Posterior cingulate gyrus (tissue), 11 donors: ENCODE results near the gene RNF130.
A peak's percentile ranks its signal among the peaks of the same experiment; 100 is the strongest.
"Not testable (repeated sequence)": the region's sequence is repeated elsewhere in the genome, so short reads cannot be mapped to it uniquely, and the experiment has no call there.

Experiments
- DNase-seq, 10 donors: peaks; one replicate each; pipeline versions ENCODE4 v3.0.0 to v3.0.0-alpha.2; 2020 to 2021; ENCODE audit warnings: mixed read lengths in 3 of 10
- intact Hi-C: fragments of 100-400 bp; cut with DNase I; formaldehyde crosslinking; loops from one replicate; pipeline ENCODE4 v1.15.1; 2023

RNF130 gene

DNA sequence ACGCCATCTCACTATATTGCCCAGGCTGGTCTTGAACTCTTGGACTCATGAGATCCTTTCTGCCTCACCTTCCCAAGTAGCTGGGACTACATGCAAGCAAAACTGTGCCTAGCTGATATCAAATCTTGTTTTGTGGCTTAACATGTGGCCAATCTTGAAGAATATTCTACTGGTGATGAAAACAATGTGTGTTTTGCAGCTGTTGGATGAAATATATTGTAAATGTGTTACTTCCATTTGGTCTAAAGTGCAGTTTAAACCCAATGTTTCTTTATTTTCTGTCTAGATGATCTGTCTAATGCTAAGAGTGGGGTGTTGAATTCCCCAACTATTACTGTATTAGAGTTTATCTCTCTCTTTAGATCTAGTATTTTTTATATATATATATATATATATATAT, 73.1 kb downstream of the RNF130 start:
- no peak for DNase-seq
- intact Hi-C loops = no loop called here

DNA sequence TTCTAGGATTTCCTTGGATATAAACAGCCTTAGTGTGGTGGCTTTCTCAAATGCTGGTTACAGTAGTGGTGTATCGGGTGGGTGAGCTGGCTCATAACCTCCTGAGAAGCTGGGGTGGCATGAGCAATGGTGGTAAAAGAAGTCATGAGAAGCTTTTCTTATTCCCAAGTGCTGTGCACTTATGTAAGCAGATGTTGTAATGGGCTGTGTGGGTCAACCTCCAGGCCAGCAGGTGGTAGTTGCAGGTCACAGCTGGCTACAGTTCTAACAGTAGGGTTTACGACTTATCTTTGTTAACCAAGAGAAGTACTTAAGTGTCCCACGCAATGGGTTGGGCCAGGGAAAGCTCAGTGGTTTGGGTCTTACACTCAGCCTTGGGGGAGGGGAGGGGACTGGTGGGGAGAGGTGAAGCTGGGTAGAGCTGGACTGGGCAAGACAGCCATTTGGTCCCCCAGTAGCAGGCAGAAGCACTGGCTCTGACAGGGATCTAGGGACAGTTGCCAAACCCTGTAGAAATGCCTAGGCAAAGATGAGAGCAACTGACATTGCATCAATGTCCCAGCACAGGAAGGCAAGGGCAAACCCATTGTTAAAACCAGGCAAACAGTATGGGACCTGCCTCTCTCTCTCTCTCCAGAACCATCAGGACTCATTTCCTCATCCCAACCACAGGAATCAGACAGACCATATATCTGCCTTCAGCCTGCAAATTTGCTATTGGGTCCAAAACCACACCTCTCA, 76.8 kb downstream of the RNF130 start:
- intact Hi-C loops = no loop called here
- no peak for DNase-seq

DNA sequence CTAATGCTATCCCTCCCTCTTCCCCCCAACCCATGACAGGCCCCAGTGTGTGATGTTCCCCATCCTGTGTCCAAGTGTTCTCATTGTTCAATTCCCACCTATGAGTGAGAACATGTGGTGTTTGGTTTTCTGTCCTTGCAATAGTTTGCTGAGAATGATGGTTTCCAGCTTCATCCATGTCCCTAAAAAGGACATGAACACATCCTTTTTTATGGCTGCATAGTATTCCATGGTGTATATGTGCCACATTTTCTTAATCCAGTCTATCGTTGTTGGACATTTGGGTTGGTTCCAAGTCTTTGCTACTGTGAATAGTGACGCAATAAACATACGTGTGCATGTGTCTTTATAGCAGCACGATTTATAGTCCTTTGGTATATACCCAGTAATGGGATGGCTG, 78.7 kb downstream of the RNF130 start:
- DNase-seq, intact Hi-C loops: not testable (repeated sequence)

DNA sequence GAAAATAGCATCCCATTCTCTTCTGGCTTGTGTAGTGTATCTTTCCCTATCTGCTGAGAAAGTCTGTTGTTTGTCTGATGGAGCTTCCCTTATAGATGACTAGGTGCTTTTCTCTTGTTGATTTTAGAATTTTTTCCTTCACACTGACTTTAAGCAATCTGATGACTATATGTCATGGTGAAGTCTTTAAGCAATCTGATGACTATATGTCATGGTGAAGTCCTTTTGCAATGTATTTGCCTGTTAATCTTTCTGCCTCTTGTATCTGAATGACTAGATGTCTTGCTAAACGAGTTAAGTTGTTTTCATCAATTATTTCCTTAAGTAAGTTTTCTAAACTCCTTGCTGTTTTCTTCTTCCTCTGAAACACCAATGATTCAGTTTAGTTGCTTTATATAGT, 80.5 kb downstream of the RNF130 start:
- intact Hi-C loops = no loop called here
- DNase-seq = no peak

DNA sequence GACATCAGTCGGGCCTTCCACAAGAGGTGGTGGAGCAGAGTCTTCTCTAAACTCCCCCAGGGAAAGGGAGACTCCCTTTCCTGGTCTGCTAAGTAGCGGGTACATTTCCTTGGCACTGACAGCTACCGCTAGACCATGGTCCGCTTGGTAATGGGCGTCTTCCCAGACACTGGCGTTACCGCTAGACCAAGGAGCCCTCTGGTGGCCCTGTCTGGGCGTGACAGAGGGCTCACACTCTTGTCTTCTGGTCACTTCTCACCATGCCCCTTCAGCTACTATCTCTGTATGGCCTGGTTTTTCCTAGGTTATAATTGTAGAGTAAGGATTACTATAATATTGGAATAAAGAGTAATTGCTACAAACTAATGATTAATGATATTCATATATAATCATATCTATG, 81.0 kb downstream of the RNF130 start:
- intact Hi-C loops, DNase-seq: not testable (repeated sequence)

DNA sequence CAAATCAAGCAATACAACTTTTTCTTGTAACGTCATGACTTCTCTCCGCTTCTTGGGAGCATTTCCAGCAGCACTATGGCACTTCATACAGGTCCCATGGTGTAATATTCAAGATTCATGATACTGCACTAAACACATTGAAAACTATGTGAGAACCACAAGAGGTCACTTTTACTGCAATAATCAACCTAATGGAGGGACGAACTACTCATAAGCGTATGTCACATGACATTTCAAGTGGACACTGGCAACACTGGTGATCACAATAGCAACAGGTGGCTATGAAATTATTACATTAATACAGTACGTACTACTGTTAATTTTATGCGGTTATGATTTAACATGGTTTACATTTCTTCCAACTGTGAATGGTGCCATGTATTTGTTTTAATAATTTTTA, 85.2 kb downstream of the RNF130 start:
- DNase-seq = no peak
- intact Hi-C loops = loop anchor here (1.0 kb wide), 1 partner anchor 104 kb away; no protein-coding TSS in a partner anchor

DNA sequence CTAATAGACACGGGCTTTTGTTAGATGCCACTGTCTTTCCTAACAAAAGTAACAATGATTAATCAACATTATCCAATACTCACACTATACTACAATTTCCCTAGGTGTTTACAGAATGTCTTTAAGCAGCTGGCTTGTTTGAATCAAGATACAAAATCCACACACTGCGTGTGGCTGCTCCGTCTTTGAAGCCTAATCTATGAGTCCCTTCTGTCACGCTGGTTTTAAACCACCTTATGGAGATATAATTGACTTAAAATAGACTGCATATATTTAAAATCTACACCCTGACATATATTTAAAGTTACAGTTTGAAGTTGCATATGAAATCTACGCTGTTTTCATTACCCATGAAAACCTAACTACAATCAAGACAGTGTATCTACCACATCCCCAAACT, 89.9 kb downstream of the RNF130 start:
- intact Hi-C loops = no loop called here
- no peak for DNase-seq

DNA sequence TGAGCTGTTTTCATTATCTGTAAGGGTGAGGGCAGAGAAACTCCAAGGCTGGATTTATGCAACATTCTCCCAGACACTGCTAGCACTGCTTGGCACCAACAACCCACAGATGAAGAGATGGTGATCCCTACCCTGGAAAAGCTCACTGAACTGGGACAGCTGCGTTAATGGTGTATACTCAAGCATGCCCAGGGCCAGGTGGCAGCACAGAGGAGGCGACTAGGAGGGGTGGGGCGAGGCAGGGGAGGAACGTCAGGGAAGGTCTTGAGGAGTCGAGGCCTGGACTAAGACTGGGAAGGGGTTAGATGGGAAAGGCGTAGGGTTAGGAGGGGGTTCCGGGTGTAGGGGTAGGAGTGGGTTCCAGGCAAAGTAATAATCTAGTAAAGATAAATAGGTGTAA, 90.8 kb downstream of the RNF130 start:
- intact Hi-C loops = no loop called here
- no peak for DNase-seq

DNA sequence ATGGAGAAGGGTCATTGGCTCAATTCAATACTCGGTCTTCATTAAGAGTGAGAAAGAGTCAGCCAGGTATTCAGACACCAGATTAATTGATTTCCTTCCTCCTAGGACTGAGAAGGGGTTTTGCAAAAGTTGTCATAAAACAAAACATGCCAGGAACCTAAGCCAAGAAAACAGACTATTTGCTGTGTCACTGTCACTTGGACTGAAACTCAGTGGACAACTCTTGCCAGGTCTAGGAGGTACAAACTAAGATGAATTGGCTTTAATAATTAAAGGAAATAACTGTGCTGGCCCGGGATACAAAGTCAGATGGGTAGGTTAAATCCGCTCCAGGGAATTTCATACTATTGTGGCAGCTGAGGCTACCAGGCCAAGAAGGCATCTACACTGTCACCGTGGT, 92.8 kb downstream of the RNF130 start:
- intact Hi-C loops = no loop called here
- DNase-seq = no peak

DNA sequence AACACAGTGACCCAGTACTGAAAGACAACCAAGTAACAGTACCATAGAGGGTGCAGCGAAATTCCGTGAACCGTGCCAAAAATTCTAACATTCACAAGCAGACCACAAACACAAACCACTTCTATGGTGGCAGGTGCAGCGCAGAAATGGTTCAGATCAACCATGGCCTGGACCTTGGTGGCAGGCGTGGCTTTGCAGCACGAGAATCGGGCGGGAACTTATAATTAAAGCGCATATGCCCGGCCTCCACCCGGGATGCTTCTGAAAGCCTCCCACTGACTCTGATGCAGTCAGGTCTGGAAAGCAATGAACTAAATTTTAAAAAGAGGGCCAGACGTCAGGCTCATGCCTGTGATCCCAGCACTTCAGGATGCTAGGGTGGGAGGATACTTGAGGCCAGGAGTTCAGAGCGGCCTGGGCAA, 95.8 kb downstream of the RNF130 start:
- no peak for DNase-seq
- intact Hi-C loops = no loop called here

DNA sequence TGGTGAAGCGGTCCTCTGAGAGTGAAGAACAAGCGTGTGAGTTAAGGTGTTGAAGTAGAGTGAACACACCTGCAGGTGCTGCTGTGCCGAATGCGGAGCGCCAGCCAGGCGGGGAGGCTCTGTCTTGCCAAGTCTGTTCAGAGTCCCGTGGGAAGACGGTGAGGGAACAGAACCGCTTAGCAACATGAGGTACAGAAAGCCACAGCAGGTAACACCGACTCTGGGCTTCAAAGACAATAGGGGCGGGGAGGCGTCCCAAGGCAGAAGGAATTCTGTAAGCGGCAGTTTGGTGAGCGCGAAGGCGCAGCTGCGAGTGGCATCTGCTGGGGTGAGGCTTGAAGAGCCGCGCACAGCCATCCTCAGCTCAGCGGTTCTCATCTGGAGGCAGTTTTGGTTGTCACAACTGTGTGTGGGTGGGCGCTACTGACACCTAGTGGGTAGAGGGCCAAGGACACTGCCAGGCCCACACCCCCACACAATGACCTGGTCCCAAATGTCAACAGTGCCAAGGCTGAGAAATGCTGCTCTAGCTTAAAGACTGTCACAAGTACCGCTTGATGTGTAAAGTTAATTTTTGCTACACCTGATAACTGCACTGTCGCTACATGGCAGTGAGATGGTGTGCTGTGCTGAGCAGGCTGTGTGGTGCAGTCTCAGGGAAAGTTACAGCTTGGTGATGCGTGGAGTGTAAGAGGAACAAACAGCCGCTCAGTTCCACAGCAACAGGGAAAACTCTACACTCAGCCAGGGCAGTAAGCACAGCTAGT, 96.4 kb downstream of the RNF130 start:
- intact Hi-C loops = no loop called here
- DNase-seq = peak; percentile 38 to 94 (median 59)

DNA sequence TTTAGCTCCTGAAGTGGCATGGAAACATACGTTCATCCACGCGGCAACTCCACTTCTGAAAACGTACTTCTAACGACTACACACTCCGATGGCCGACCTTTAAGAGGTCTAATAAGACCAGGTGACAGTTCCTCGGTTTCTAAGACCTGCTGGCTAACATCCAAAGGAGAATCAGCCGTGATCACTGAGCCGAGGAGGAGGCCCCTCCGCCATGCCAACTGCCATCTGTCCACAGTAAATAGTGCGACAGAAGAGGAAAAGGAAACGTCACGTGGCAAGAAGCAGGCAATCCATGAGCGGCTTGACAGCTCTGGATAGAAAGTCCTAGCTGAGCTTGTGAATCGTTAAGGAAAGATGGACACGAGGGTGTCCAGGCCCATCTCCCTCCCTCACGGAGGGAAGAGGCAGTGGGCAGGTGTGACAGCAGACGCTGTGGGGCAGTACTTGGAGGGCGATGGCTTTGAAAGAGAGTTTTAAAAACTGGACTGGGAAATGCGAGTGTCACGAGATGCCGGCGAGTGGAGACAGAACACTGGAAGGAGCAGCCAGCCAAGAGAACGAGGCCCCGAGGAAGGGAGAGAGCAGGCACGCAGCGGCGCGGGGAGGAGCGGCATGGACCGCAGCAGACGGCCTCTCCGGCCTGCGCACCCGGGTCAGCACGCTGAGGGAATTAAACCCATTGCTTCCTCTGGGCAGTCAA, 97.2 kb downstream of the RNF130 start:
- DNase-seq = no peak
- intact Hi-C loops = no loop called here

DNA sequence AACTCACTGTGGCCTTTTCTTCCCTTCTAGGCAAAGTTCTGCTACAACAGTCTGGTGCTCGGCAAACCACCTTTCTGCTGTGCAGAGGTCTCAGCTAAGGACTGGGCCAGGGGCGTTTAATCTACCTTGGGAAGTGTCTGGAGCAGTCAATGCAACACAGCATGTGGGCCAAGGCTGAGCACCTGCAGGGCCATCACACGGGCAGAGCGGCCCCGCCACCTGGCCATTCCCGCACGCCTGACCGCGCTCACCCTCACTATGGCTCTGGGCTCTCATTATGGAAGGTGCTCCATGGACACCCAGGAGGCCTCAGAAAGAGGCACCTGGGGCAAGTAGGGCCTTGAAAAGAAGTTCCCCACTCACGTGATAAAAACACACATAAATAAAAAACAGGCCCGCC, 98.2 kb downstream of the RNF130 start:
- intact Hi-C loops = no loop called here
- DNase-seq = no peak

DNA sequence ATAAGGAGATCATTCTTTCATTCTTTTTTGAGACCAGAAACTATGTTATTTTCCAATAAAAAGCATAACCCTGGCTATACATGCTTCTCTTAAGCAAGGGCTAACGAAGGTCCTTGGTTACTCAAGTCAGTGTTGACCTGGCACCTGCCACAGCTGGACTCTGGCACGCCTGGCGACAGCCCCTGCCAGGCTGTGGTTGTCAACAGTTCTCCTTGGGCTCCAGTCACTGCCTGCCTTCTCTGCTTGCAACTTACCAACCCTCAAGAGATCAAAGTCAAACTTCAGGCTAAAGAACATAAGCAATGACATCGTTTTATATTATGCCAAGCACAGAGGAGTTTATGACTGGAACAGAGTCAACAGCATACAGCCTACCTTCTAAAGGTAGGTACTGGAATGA, 102.4 kb downstream of the RNF130 start:
- intact Hi-C loops = no loop called here
- DNase-seq = no peak

DNA sequence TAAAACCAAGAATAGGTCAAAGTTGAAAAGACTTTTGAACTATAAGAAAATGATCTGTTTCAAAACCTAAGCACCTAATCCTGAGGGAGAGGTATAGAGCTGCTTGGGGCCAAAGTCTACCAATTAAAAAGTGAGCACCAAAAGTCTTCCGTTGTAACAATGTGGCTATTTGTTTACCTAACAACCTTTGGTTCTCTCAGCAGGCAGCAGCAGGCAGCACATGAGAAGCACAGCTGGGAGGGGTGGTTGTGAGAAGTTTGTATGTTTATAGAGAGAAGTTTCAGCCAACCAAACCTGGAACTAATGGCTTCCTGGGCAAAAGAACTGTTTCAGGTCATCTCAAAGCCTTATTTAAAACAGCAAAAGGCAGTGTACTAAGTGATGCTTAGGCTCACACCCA, 104.1 kb downstream of the RNF130 start:
- DNase-seq = no peak
- intact Hi-C loops = no loop called here

DNA sequence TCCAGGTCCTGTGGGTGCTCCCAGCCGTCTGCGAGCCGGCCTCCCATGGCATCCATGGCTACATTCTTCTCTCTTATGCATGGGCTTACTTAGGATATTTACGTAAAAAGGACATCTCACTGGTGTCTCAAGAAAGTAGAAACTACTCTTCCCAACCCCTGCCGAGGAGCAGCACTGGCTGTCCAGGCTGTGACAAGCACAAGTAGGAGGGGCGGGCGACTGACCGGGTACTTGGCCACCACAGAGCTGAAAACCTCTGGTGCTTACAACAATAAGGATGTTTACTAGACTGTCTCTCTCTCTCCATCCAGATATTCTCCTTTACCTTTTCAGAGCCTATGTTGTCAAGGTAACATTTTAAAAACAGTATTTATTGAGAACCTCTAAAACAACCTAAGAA, 107.5 kb downstream of the RNF130 start:
- peak in 5 of 10 donors; percentile 34 to 88 (median 44) for DNase-seq

DNA sequence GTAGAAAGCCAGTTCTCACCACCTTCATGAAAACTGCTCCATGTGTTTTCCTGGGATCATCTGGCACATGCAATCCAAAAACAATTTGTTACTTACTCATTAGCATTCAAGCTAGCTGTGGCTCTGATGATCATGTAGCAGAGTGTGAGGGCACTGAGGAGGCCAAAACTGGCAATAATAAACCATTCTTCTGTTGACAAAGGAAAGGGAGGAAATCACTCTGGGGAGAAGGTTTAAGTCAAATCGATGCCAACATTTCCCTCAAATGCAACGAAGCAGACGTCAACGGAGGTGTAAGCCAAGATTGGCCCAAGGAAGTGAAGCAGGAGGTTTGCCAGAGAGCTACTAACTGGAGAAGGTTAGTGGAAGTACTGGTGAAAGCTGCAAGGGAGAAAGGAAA, 108.2 kb downstream of the RNF130 start:
- DNase-seq = no peak
- intact Hi-C loops = no loop called here

More for the DNA sequence above, 107.5 kb downstream of the RNF130 start:
- intact Hi-C loops = no loop called here

DNA sequence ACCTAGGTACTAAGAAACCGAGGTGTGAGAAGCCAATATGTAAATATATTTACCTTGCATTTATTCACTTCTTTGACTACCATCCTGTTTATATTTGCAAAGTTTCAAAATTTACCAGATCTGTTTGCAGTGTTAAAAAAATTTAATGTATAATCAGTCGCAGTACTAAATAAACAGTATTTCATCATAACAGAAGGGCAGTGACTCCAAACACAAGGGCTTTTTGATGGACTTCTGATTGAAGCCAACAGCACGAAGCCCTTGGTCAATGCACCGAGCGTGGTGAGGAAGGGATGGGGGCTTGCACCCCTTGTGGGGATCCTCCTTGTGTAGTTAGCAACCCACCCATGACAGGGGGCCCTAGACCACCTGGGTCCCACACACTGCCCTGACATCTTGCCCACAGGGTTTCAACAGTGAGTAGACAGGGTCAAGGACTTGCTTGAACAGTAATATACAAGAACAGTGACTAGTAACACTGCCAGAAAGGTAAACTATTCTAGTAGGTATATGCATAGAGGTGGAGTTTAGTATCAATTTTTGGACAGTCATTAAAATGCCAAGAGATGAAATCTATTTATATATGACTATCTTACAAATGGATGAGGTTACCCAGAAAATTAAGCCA, 111.2 kb downstream of the RNF130 start:
- intact Hi-C loops = no loop called here
- no peak for DNase-seq

DNA sequence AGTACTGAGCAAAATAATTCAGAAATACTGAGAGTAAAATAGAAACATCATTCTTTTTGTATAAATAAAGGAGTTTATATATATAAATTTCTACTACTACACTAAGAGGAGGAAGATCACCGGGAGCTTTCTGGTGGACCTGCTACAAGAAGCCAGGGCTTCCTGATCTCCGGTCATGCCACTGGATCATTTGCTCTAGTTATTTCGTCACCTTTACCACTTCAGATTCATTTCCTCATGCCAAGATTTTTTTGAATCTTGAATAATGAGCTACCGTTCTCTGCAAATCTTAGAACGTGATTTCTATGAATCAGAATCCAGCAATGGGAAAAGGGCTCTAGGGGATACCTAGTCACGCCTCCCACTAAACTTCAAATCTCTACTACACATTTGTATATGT, 111.9 kb downstream of the RNF130 start:
- intact Hi-C loops = no loop called here
- no peak for DNase-seq

DNA sequence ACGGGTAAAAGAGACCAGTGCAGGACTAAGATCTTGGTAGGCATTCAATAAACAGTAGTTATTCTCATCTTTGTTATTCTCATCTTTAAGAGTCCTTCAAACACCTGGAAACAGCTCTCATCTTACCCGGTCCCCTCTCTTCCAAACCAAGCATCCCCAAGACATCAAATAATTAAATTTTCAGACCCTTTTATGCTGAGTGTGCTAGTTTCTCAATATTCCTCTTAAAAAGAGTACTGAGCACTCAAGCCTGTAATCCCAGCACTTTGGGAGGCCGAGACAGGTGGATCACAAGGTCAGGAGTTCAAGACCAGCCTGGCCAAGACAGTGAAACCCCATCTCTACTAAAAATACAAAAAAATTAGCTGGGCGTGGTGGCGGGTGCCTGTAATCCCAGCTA, 112.4 kb downstream of the RNF130 start:
- not testable (repeated sequence) for DNase-seq

DNA sequence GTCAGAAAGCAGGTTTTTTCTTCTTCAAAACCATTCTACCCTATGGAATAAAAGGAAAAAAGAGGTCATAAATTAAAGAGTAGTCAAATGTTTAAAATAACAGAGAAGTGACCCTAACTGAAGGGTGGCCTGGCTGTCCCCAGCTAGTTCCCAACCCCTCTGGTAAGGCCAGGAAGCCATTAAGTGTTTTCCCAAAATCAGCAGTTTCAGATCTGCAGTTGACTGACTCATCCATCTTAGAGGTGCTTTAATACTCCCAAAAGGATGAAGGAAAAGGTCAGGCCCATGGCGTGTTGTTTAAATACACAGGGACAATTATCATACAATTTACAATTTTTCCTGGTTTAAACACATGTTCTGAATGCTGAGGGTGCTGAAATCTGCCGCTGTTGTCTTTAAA, 115.9 kb downstream of the RNF130 start:
- no peak for DNase-seq
- intact Hi-C loops = no loop called here

More for the DNA sequence above, 112.4 kb downstream of the RNF130 start:
- intact Hi-C loops = not testable (repeated sequence)
